ENCODE measurements around the gene MCM5.

Gene MCM5

DNA sequence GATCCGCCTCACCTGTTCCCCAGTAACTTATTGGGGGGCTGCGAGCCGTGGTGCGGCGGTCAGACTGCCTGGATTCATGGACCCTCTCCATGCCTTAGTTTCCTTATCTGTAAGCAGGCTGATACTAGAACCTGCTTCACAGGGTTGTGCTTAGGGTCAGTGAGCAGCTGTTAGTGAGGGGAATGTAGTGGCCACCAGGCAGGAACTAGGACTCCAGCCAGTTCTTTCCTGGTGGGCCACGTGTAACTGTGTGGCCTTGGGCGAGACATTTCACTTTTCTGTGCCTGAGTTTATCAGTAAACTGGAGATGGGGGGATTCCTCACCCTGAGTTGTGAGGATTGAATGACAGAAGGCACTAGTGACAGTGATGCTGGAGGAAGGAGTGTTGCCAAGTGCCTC lies 24.8 kb downstream of the MCM5 start:
- Histone ChIP-seq H3K56ac (ENCODE audit: low read length) (no peak overlapping the region), H2BK120ac (ENCODE audit: low read depth, low read length) (no peak overlapping the region), H3K79me1 (ENCODE audit: low read length) (peaks cover 4% of the 10 kb centered on the region), H3K27ac (ENCODE audit: low read depth, low read length) (no peak overlapping the region), H4K8ac (ENCODE audit: low read depth, low read length) (no peak overlapping the region), H4K5ac (ENCODE audit: low read length) (no peak overlapping the region), H3K9ac (ENCODE audit: low read length) (no peak overlapping the region), H3K18ac (ENCODE audit: low read length) (no peak overlapping the region), H3K4ac (ENCODE audit: low read depth, low read length) (no peak overlapping the region), H3K4me3 (ENCODE audit: low read length) (no peak overlapping the region), H3K4me1 (ENCODE audit: control insufficient read depth, low read depth, low read length) (no peaks in the 10 kb centered on the region), H2AK5ac (ENCODE audit: low read length) (no peak overlapping the region), H2BK15ac (replicated peaks; ENCODE audit: low read depth) (no peak overlapping the region), H3K4me2 (ENCODE audit: low read length) (no peak overlapping the region), H3K27me3 (ENCODE audit: insufficient read depth, low read length, poor library complexity) (no peaks in the 10 kb centered on the region), H3K36me3 (ENCODE audit: control insufficient read depth, insufficient read depth, low read length) (peaks cover 34% of the 10 kb centered on the region), H3K79me2 (ENCODE audit: control insufficient read depth, insufficient read depth, low read length) (no peaks in the 10 kb centered on the region), H3K23ac (ENCODE audit: low read length) (no peak overlapping the region), H2BK5ac (ENCODE audit: low read length) (no peak overlapping the region)
- DNase-seq, result no peak
- WGBS (ENCODE audit: extremely low coverage, insufficient coverage, low lambda C conversion rate), result no CpG with 5 or more reads among the region's 7 CpGs

GRCh38 chr22:35425546-35425945 lies 25.6 kb downstream of the MCM5 start:
- no peak overlapping the region for H4K8ac ChIP-seq (ENCODE audit: low read depth, low read length)
- DNase-seq, result no peak

GRCh38 chr22:35425971-35426800 lies 26.2 kb downstream of the MCM5 start:
- H3K23ac ChIP-seq (ENCODE audit: low read length), result no peak overlapping the region
- no peaks in the 10 kb centered on the region for H3K4me1 ChIP-seq (ENCODE audit: control insufficient read depth, low read depth, low read length)
- H3K79me2 ChIP-seq (ENCODE audit: control insufficient read depth, insufficient read depth, low read length), result no peaks in the 10 kb centered on the region
- no peak overlapping the region for H3K4me2 ChIP-seq (ENCODE audit: low read length)
- H3K56ac ChIP-seq (ENCODE audit: low read length), result peak overlapping the region; percentile 25
- no peak overlapping the region for H2AK5ac ChIP-seq (ENCODE audit: low read length)
- DNase-seq, result no peak
- no peak overlapping the region for H3K18ac ChIP-seq (ENCODE audit: low read length)
- H3K27me3 ChIP-seq (ENCODE audit: insufficient read depth, low read length, poor library complexity), result no peaks in the 10 kb centered on the region
- H2BK5ac ChIP-seq (ENCODE audit: low read length), result no peak overlapping the region
- no peak overlapping the region for H3K27ac ChIP-seq (ENCODE audit: low read depth, low read length)
- no peak overlapping the region for H3K4ac ChIP-seq (ENCODE audit: low read depth, low read length)
- no peak overlapping the region for H4K5ac ChIP-seq (ENCODE audit: low read length)
- no peak overlapping the region for H3K9ac ChIP-seq (ENCODE audit: low read length)
- peaks cover 4% of the 10 kb centered on the region for H3K79me1 ChIP-seq (ENCODE audit: low read length)
- H3K4me3 ChIP-seq (ENCODE audit: low read length), result no peak overlapping the region
- no peak overlapping the region for H2BK15ac ChIP-seq (replicated peaks; ENCODE audit: low read depth)
- H3K36me3 ChIP-seq (ENCODE audit: control insufficient read depth, insufficient read depth, low read length), result peaks cover 30% of the 10 kb centered on the region
- H2BK120ac ChIP-seq (ENCODE audit: low read depth, low read length), result no peak overlapping the region
- no CpG with 5 or more reads among the region's 11 CpGs for WGBS (ENCODE audit: extremely low coverage, insufficient coverage, low lambda C conversion rate)
- H4K8ac ChIP-seq (ENCODE audit: low read depth, low read length), result no peak overlapping the region

More at GRCh38 chr22:35425546-35425945, 25.6 kb downstream of the MCM5 start:
- Histone ChIP-seq H3K79me2 (ENCODE audit: control insufficient read depth, insufficient read depth, low read length) (no peaks in the 10 kb centered on the region), H3K4me2 (ENCODE audit: low read length) (no peak overlapping the region), H2BK5ac (ENCODE audit: low read length) (no peak overlapping the region), H3K79me1 (ENCODE audit: low read length) (peaks cover 4% of the 10 kb centered on the region), H3K56ac (ENCODE audit: low read length) (no peak overlapping the region), H3K27ac (ENCODE audit: low read depth, low read length) (no peak overlapping the region), H2BK15ac (replicated peaks; ENCODE audit: low read depth) (no peak overlapping the region), H3K23ac (ENCODE audit: low read length) (no peak overlapping the region), H3K36me3 (ENCODE audit: control insufficient read depth, insufficient read depth, low read length) (peaks cover 31% of the 10 kb centered on the region), H3K4ac (ENCODE audit: low read depth, low read length) (no peak overlapping the region), H3K9ac (ENCODE audit: low read length) (no peak overlapping the region), H2BK120ac (ENCODE audit: low read depth, low read length) (no peak overlapping the region), H3K18ac (ENCODE audit: low read length) (no peak overlapping the region), H3K4me3 (ENCODE audit: low read length) (no peak overlapping the region), H2AK5ac (ENCODE audit: low read length) (no peak overlapping the region), H3K4me1 (ENCODE audit: control insufficient read depth, low read depth, low read length) (no peaks in the 10 kb centered on the region), H4K5ac (ENCODE audit: low read length) (no peak overlapping the region), H3K27me3 (ENCODE audit: insufficient read depth, low read length, poor library complexity) (no peaks in the 10 kb centered on the region)
- WGBS (ENCODE audit: extremely low coverage, insufficient coverage, low lambda C conversion rate), result no CpG with 5 or more reads among the region's 7 CpGs

GRCh38 chr22:35426801-35427140 lies 26.8 kb downstream of the MCM5 start:
- WGBS (ENCODE audit: extremely low coverage, insufficient coverage, low lambda C conversion rate), result no CpG with 5 or more reads among the region's 5 CpGs

GRCh38 chr22:35430897-35431322 lies 31.0 kb downstream of the MCM5 start:
- peak; percentile 80 for DNase-seq
- Histone ChIP-seq H3K79me1 (ENCODE audit: low read length) (peaks cover 2% of the 10 kb centered on the region), H3K4me3 (ENCODE audit: low read length) (no peak overlapping the region), H3K23ac (ENCODE audit: low read length) (no peak overlapping the region), H2BK5ac (ENCODE audit: low read length) (no peak overlapping the region), H2BK120ac (ENCODE audit: low read depth, low read length) (no peak overlapping the region), H3K9ac (ENCODE audit: low read length) (peak overlapping the region; percentile 20), H4K5ac (ENCODE audit: low read length) (no peak overlapping the region), H3K4ac (ENCODE audit: low read depth, low read length) (no peak overlapping the region), H3K56ac (ENCODE audit: low read length) (peak overlapping the region; percentile 51), H2AK5ac (ENCODE audit: low read length) (no peak overlapping the region), H2BK15ac (replicated peaks; ENCODE audit: low read depth) (no peak overlapping the region), H3K18ac (ENCODE audit: low read length) (no peak overlapping the region), H3K27ac (ENCODE audit: low read depth, low read length) (no peak overlapping the region), H3K36me3 (ENCODE audit: control insufficient read depth, insufficient read depth, low read length) (peaks cover 5% of the 10 kb centered on the region), H3K27me3 (ENCODE audit: insufficient read depth, low read length, poor library complexity) (no peaks in the 10 kb centered on the region), H3K79me2 (ENCODE audit: control insufficient read depth, insufficient read depth, low read length) (no peaks in the 10 kb centered on the region), H3K4me1 (ENCODE audit: control insufficient read depth, low read depth, low read length) (no peaks in the 10 kb centered on the region), H3K4me2 (ENCODE audit: low read length) (no peak overlapping the region), H4K8ac (ENCODE audit: low read depth, low read length) (no peak overlapping the region)
- whole genome bisulfite sequencing (ENCODE audit: extremely low coverage, insufficient coverage, low lambda C conversion rate), result no CpG with 5 or more reads among the region's 14 CpGs

More at GRCh38 chr22:35426801-35427140, 26.8 kb downstream of the MCM5 start:
- H2BK5ac ChIP-seq (ENCODE audit: low read length), result no peak overlapping the region
- no peak overlapping the region for H2BK15ac ChIP-seq (replicated peaks; ENCODE audit: low read depth)
- no peak overlapping the region for H3K4me2 ChIP-seq (ENCODE audit: low read length)
- no peaks in the 10 kb centered on the region for H3K27me3 ChIP-seq (ENCODE audit: insufficient read depth, low read length, poor library complexity)
- no peak overlapping the region for H3K56ac ChIP-seq (ENCODE audit: low read length)
- no peak overlapping the region for H3K9ac ChIP-seq (ENCODE audit: low read length)
- H3K23ac ChIP-seq (ENCODE audit: low read length), result no peak overlapping the region
- no peak overlapping the region for H3K4me3 ChIP-seq (ENCODE audit: low read length)
- no peak overlapping the region for H2AK5ac ChIP-seq (ENCODE audit: low read length)
- no peak overlapping the region for H4K5ac ChIP-seq (ENCODE audit: low read length)
- H3K79me1 ChIP-seq (ENCODE audit: low read length), result peaks cover 4% of the 10 kb centered on the region
- H3K4me1 ChIP-seq (ENCODE audit: control insufficient read depth, low read depth, low read length), result no peaks in the 10 kb centered on the region
- no peaks in the 10 kb centered on the region for H3K79me2 ChIP-seq (ENCODE audit: control insufficient read depth, insufficient read depth, low read length)
- H3K27ac ChIP-seq (ENCODE audit: low read depth, low read length), result no peak overlapping the region
- H3K36me3 ChIP-seq (ENCODE audit: control insufficient read depth, insufficient read depth, low read length), result peaks cover 27% of the 10 kb centered on the region
- no peak overlapping the region for H2BK120ac ChIP-seq (ENCODE audit: low read depth, low read length)
- DNase-seq, result peak; percentile 28
- no peak overlapping the region for H3K18ac ChIP-seq (ENCODE audit: low read length)
- no peak overlapping the region for H3K4ac ChIP-seq (ENCODE audit: low read depth, low read length)
- H4K8ac ChIP-seq (ENCODE audit: low read depth, low read length), result no peak overlapping the region
